GM18507 (cell line): ENCODE results near the gene RNF19B.
"Not testable (repeated sequence)": the region's sequence is repeated elsewhere in the genome, so short reads cannot be mapped to it uniquely, and the experiment has no call there.

ENCODE experiments used
- DNase-seq: peaks from one replicate; pipeline ENCODE4 v3.0.0; 2011; ENCODE audit warnings: low read depth; ENCODE audit not compliant: insufficient read length; ENCODE audit errors: extremely low spot score
- FAIRE-seq: peaks from 2 replicates; lab custom pipeline; 2011; peaks lifted over from hg19 to GRCh38; lab: Jason Lieb, UNC

Gene RNF19B

GRCh38 chr1:32992489-32993323, 28.1 kb upstream of the RNF19B start:
- DNase-seq = peak; percentile 66
- FAIRE-seq = peak; percentile 95

GRCh38 chr1:32991819-32992488, 27.3 kb upstream of the RNF19B start:
- no peak for DNase-seq

DNA sequence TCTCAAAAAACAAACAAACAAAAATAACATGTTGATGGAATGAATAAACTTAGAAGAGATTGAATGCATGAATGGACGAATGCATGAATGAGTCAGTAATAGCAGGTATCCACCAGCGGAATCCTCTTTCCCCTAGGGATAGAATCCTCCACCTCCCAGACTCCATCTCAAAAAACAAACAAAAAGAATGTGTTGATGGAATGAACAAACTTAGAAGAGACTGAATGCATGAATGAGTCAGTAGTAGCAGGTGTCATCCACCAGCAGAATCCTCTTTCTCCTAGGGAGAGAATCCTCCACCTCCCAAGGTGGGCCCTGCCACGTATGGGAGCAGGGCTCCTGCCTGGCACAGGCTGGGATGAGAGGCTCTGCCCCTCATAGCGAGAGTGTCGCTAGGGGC, 26.8 kb upstream of the RNF19B start:
- no peak for FAIRE-seq
- DNase-seq = no peak

More at GRCh38 chr1:32991819-32992488, 27.3 kb upstream of the RNF19B start:
- no peak for FAIRE-seq

DNA sequence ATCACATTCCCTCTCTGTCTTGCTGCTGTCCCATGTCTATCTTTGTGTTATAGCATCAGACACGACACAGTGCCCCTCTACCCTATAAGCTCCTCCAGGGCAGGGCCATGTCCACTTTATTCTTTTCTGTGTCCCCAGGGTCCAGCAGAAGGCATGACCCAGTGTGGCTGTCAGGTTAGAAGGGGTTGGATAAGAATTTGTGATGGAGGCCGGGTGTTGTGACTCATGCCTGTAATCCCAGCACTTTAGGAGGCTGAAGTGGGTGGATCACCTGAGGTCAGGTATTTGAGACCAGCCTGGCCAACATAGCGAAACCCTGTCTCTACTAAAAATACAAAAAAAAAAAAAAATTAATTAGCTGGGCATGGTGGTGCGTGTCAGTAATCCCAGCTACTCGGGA, 26.3 kb upstream of the RNF19B start:
- no peak for FAIRE-seq
- DNase-seq = no peak

DNA sequence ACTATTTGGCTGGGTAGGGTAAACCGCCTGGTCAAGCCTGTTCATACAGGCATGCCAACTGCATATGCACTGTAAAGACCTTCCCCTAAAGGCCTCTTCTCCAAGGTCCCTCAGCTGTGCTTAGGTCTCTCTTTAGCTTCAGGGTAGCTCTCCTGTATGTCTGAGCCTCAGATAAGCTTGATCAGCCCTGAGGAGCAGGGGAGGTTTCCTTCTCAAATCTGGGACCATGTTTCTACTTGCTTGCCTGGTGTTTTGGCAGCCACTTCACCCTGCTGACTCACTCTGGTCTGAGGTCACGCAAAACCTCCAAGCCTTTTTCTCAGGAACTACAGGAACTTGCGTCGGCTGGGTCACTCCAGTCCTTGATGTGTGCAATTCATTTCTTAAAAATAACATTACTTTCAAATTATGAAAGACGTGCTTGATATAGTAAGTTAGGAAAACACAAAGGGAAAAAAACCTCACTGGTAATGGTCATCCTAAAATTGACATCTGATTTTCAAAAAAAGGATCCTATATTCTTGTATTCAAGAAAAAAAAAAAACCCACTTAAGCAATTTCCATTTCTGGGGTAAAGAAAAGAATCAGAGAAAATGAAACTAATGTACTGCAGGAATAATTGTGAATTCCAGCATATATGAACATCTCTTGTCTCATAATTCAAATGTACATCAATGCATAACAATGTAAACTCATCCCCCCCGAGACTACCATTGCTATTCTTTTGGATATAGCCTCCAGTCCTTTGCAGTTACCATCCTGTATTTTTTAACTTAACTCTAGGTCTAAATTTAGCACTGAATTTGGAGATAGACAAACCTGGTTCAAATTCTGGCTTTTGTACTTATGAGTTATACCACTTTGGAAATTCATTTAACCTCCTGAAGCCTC, 24.8 kb upstream of the RNF19B start:
- FAIRE-seq = no peak
- DNase-seq = no peak

GRCh38 chr1:32988665-32989064, 24.1 kb upstream of the RNF19B start:
- FAIRE-seq (no peak), DNase-seq (no peak)

DNA sequence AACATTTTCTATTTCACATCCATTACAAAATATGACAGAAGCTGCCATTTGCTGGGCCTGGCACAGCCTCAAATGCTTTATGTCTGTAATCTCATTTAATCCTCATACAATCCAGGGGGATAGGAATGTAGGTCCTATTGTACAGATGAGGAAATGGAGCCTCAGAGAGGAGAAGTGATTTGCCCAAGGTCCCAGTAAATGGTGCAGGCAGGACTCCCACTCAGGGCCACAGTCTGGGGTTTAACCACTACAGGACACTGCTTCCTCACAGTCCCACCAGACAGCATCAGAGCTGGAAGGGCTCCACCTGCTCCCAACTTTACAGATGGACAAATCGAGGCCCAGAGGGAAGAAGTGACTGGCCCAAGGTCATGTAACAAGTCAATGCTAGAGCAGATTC, 20.6 kb upstream of the RNF19B start:
- FAIRE-seq (no peak), DNase-seq (no peak)

GRCh38 chr1:32984455-32985171, 20.0 kb upstream of the RNF19B start:
- no peak for FAIRE-seq
- DNase-seq = no peak

GRCh38 chr1:32984090-32984454, 19.5 kb upstream of the RNF19B start:
- DNase-seq (no peak), FAIRE-seq (no peak)

GRCh38 chr1:32983020-32983419, 18.4 kb upstream of the RNF19B start:
- no peak for FAIRE-seq

DNA sequence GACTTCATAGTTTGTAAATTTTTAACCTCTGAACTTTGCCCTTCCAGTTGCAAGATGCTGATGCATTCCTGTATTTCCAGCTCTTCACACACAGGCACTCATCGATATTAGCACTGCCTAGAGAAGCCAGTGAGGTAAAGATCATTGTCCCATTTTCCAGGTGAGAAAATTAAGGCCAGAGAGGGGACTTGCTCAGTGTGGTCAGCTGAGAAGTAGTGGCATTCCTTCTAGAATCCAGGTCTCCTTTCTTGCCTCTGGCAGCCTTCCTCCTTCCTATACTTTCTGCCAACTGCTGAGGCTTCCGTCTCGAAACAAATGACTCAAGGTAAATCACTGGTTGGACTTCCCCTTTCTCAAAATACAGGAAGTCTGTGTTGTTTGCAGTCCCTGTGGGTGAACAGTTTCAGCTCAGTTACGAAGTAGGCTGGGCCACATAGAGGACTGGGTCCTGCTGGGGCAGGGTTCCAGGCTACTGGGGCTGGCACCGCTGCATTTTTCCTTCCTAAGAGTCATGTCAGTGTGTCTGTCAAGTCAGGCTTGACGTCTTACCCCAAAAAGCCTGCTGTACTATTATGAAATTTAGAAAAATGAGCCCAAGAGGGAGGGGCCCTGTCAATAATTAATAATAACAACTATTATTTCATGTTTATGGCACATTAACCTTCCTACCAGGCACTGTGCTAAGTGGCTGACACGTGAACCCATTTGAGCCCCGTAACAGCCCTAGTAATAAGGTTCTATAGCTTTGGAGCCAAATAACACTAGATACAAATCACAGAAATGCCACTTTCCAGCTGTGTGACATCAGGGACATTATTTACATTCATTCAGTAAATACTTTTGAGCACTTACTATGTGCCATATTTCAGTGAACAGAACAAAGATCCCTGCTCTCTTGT, 16.6 kb upstream of the RNF19B start:
- DNase-seq = peak; percentile 68
- FAIRE-seq = peak; percentile 98

More at GRCh38 chr1:32983020-32983419, 18.4 kb upstream of the RNF19B start:
- no peak for DNase-seq

GRCh38 chr1:32980080-32980479, 15.5 kb upstream of the RNF19B start:
- no peak for FAIRE-seq
- DNase-seq = no peak

DNA sequence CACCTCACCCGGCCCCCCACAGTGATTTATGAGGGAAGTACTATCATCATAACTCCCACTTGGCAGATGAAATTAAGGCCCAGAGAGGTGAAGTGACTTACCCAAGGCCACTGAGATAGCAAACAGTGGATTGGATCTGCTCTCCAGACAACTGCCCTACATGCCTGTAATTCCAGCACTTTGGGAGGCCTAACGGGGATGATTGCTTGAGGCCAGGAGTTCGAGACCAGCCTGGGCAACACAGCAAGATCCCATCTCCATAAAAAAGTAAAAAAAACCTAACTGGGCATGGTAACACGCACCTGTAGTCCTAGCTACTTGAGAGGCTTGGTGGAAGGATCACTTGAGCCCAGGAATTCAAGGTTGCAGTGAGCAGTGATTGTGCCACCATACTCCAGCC, 14.2 kb upstream of the RNF19B start:
- no peak for FAIRE-seq
- no peak for DNase-seq

- DNase-seq = no peak
- no peak for FAIRE-seq
Measured at GRCh38 chr1:32977546-32978087, 13.0 kb upstream of the RNF19B start.

- not testable (repeated sequence) for FAIRE-seq, DNase-seq
Measured at GRCh38 chr1:32975055-32975454, 10.4 kb upstream of the RNF19B start.

- DNase-seq, FAIRE-seq: not testable (repeated sequence)
Measured at GRCh38 chr1:32973458-32973857, 8.8 kb upstream of the RNF19B start.

DNA sequence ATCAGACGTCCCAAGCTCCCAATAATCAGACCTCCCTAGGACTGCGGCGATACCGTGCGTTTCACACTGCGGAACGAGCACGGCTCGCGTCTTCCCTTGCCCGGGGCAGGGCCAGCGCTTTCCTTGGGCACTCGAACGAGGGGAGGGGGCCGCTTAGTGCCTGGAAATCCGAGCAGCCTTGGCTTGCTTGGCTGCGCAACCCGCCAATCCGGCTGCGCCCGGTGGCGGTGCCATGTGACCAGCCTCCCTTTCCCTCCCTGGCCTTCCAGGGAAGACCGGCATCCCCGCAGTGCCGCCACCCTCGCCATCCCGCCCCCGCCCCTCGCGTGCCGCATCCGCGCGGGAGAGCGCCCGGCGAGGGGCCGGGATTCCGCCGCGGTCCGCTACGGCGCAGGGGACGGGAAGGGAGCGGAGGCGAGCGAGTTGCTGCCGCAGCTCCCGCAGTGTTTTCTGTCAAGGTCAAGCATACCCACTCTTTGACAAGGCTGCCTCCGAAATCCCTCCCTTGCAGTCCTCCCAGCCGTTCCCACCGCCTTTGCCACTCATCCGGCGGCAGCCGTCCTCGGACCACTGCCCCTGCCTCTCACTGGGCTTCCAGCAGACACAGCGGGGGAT, 8.3 kb upstream of the RNF19B start:
- FAIRE-seq (no peak), DNase-seq (no peak)

DNA sequence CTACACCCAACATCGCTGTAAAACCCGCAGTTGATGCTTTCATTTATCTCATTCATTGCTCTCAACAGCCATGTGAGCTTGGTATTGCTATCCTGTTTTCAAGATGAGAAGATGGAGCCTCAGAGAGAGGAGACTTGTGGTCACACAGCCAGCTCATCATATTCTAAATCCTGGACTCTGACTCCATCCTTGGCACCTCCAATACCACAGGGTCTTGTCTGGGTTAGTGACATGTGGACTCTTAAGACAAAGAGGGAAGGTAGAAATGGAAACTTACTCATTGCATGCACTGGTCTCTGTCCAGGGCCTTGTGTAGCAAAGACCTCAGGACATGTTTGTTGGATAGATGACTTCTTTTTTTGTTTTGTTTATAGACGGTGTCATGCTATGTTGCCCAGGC, 7.0 kb upstream of the RNF19B start:
- FAIRE-seq (no peak), DNase-seq (no peak)
